Cardiac fibroblast (primary cell): Measurements from ENCODE around the gene EPHB4.
A peak's percentile ranks its signal among the peaks of the same experiment; 100 is the strongest.

Experiments
- DNase-seq, 2 donors: peaks; one replicate each; pipeline versions ENCODE4 v3.0.0 to v3.0.0-alpha.2; 2010; ENCODE audit warnings: low read depth in 2 of 2
- H3K4me3 ChIP-seq, 2 donors: replicated peaks in 1 of 2; 1 replicate in 1 of 2; 2 replicates in 1 of 2; pipeline ENCODE4 v1.5.1; 2011; ENCODE audit warnings: low read depth in 2 of 2, low read length in 2 of 2, mild to moderate bottlenecking in 2 of 2, moderate library complexity in 1 of 2
- TF ChIP-seq, protein P1 (sequence below): IDR thresholded peaks from one replicate; pipeline ENCODE4 v1.5.1; 2011; ENCODE audit warnings: low read depth, mild to moderate bottlenecking, low read length, inconsistent platforms

EPHB4 gene

DNA sequence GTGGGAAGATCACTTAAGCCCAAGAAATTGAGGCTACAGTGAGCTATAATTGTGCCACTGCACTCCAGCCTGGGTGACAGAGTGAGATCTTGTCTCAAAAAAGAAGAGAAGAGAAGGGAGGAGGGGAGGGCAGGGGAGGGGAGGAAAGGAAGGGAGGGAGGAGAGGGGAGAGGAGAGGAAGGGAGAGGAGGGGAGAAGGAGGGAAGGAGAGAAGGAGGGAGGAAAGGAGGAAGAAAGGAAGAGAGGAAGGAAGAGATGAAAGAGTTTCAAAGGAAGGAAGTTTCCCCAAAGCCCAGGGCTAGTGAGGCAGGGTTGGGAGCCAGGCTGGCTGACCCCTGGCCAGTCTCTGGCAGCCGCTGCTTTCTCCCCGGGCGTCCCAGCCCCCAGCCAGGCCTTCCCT, 32.6 kb downstream of the EPHB4 start:
- no peak overlapping the region for H3K4me3 ChIP-seq
- no peak for DNase-seq
- TF ChIP-seq, protein P1, sequence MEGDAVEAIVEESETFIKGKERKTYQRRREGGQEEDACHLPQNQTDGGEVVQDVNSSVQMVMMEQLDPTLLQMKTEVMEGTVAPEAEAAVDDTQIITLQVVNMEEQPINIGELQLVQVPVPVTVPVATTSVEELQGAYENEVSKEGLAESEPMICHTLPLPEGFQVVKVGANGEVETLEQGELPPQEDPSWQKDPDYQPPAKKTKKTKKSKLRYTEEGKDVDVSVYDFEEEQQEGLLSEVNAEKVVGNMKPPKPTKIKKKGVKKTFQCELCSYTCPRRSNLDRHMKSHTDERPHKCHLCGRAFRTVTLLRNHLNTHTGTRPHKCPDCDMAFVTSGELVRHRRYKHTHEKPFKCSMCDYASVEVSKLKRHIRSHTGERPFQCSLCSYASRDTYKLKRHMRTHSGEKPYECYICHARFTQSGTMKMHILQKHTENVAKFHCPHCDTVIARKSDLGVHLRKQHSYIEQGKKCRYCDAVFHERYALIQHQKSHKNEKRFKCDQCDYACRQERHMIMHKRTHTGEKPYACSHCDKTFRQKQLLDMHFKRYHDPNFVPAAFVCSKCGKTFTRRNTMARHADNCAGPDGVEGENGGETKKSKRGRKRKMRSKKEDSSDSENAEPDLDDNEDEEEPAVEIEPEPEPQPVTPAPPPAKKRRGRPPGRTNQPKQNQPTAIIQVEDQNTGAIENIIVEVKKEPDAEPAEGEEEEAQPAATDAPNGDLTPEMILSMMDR, result no peak

GRCh38 chr7:100793806-100794660, 33.3 kb downstream of the EPHB4 start:
- no peak overlapping the region for H3K4me3 ChIP-seq
- no peak for DNase-seq
- TF ChIP-seq, protein P1, result no peak

DNA sequence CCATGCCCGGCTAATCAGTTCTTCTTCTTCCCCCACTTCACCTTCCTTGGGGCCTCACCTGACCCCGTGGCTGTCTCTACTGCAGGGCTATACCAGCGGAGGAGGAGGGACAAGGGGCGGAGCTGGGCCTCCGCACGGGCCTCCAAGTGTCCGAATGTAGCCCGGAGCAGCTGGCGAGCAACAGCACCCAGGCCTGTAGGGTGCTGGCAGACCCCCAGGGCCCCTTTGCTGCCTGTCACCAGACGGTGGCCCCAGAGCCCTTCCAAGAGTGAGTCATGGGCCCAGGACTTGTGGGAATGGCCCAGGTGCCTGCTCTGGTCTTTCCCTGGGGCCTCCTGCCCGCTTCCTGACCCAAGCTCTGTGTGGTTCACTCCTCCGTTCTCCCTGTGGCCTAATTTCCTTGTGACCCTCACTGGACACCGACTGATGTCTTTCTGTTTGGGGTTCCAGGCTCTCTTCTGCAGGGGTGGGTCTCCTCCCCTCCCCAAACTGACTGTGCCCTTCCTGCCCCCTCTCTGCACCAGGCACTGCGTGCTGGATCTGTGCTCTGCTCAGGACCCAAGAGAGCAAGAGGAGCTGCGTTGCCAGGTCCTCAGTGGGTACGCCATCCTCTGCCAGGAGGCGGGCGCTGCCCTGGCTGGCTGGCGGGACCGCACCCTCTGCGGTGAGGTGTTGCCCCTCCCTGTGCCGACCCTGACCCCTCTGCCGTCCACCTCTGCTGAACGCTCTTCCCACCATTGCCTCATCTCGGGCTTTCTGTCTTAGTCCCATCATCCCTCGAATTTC, 35.2 kb downstream of the EPHB4 start:
- DNase-seq, result no peak
- H3K4me3 ChIP-seq, result no peak overlapping the region
- TF ChIP-seq, protein P1, result no peak

- TF ChIP-seq, protein P1, result peak; percentile 16
- DNase-seq, result no peak
- H3K4me3 ChIP-seq, result no peak overlapping the region
Measured at GRCh38 chr7:100789055-100789454, 38.3 kb downstream of the EPHB4 start.

GRCh38 chr7:100786323-100786722, 41.0 kb downstream of the EPHB4 start:
- no peak overlapping the region for H3K4me3 ChIP-seq
- no peak for DNase-seq
- TF ChIP-seq, protein P1, result no peak

DNA sequence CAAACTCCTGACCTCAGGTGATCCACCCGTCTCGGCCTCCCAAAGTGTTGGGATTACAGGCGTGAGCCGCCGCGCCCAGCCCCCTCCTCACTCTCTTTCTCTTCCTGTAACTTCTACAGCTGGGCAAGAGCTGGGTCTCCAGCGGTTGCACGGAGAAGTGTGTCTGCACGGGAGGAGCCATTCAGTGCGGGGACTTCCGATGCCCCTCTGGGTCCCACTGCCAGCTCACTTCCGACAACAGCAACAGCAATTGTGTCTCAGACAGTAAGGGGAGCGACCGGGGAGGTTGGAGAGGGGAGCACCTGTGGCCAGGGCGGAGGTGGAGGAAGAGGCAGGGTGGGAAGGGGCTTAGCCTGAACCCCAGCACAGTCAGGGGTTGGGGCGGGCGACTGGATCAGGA, 41.4 kb downstream of the EPHB4 start:
- no peak overlapping the region for H3K4me3 ChIP-seq
- TF ChIP-seq, protein P1, result no peak
- no peak for DNase-seq
